Smooth muscle cell (in vitro differentiated cells): ENCODE measurements around the gene CADM2. TPM values are rescaled to one million over a fixed set of nuclear protein-coding genes. Genes with fewer than 3 reads are reported as not detected.

Experiments
- DNase-seq: peaks from one replicate; lab custom pipeline; 2025; ENCODE audit not compliant: unreplicated experiment; lab: John Stamatoyannopoulos, UW
- H2AFZ ChIP-seq: fragments of 200-600 bp; sonication (generic); 2 replicates; pipeline ENCODE4 v1.6.0; 2016; ENCODE audit warnings: antibody characterized with exemption, low read depth, mild to moderate bottlenecking
- H3F3A ChIP-seq: fragments of 200-600 bp; sonication (generic); 2 replicates; pipeline ENCODE4 v1.6.0; 2017; ENCODE audit warnings: antibody characterized with exemption, low read depth
- H3K27ac ChIP-seq: fragments of 200-600 bp; sonication (generic); 2 replicates; pipeline ENCODE4 v1.5.1; 2016; ENCODE audit warnings: low read depth, mild to moderate bottlenecking
- H3K27me3 ChIP-seq: fragments of 200-600 bp; sonication (generic); 2 replicates; pipeline ENCODE4 v1.6.1; 2016; ENCODE audit warnings: low read depth, mild to moderate bottlenecking
- H3K36me3 ChIP-seq: fragments of 200-600 bp; sonication (generic); 2 replicates; pipeline ENCODE4 v1.5.1; 2016; ENCODE audit warnings: low read depth
- H3K4me1 ChIP-seq: fragments of 200-600 bp; sonication (generic); 2 replicates; pipeline ENCODE4 v1.5.1; 2016; ENCODE audit warnings: low read depth
- H3K4me2 ChIP-seq: fragments of 200-600 bp; sonication (generic); 2 replicates; pipeline ENCODE4 v1.6.0; 2016; ENCODE audit warnings: mild to moderate bottlenecking
- H3K4me3 ChIP-seq: fragments of 200-600 bp; sonication (generic); 2 replicates; pipeline ENCODE4 v1.5.1; 2016; ENCODE audit warnings: mild to moderate bottlenecking
- H3K79me2 ChIP-seq: fragments of 200-600 bp; sonication (generic); 2 replicates; pipeline ENCODE4 v1.6.0; 2016; ENCODE audit warnings: low read depth, mild to moderate bottlenecking
- H3K9ac ChIP-seq: fragments of 200-600 bp; sonication (generic); 2 replicates; pipeline ENCODE4 v1.6.0; 2016; ENCODE audit warnings: low read depth
- H3K9me3 ChIP-seq: fragments of 200-600 bp; sonication (generic); replicated peaks from 2 replicates; pipeline ENCODE4 v1.5.1; 2016; ENCODE audit warnings: low read depth
- H4K20me1 ChIP-seq: fragments of 200-600 bp; sonication (generic); 2 replicates; pipeline ENCODE4 v1.6.0; 2016; ENCODE audit warnings: low read depth
- CTCF ChIP-seq: fragments of 200-600 bp; sonication (generic); IDR thresholded peaks from 2 replicates; pipeline ENCODE4 v1.5.1; 2017; ENCODE audit warnings: borderline replicate concordance, mild to moderate bottlenecking, antibody characterized with exemption; ENCODE audit not compliant: insufficient read depth, poor library complexity, severe bottlenecking
- WGBS: methylation state at CpG from one replicate; pipeline ENCODE4 v1.1.7; 2016; ENCODE audit warnings: low lambda C conversion rate; 5-methylcytosine and 5-hydroxymethylcytosine counted together
- polyA plus RNA-seq: library from polyadenylated mRNA; unstranded; fragments of >200 nt; fragmentation: Nextera tagmentation; extraction: Ambion mirVana; gene quantifications from 2 replicates; pipeline ENCODE4 v1.2.1, GENCODE V29; 2016
- total RNA-seq: library from RNA; depleted of rRNA; stranded (reverse); fragments of >200 nt; gene quantifications from 2 replicates; pipeline ENCODE4 v1.2.3, GENCODE V29; 2014

Gene CADM2
- total and polyA plus RNA-seq, 2 experiments from 2014 or later: 0.13 TPM; not detected in 1

GRCh38 chr3:85185495-85185894 is 226.7 kb downstream of the CADM2 start:
- Histone ChIP-seq H3K4me1 (no peaks in the 10 kb centered on the region), H3K27me3 (no peaks in the 10 kb centered on the region), H3K9me3 (no peaks in the 10 kb centered on the region), H3K4me3 (no peak overlapping the region), H3K4me2 (no peak overlapping the region), H2AFZ (no peak overlapping the region), H3K79me2 (no peaks in the 10 kb centered on the region), H4K20me1 (no peaks in the 10 kb centered on the region), H3K27ac (no peak overlapping the region), H3F3A (no peaks in the 10 kb centered on the region), H3K9ac (no peak overlapping the region), H3K36me3 (no peaks in the 10 kb centered on the region)
- TF ChIP-seq CTCF: no peak
- WGBS: 85% methylated on average over 1 of the region's 1 CpG
- DNase-seq: no peak

GRCh38 chr3:85189731-85190130 is 230.9 kb downstream of the CADM2 start:
- Histone ChIP-seq H3K9ac (no peak overlapping the region), H3K27ac (no peak overlapping the region), H3F3A (no peaks in the 10 kb centered on the region), H3K27me3 (no peaks in the 10 kb centered on the region), H4K20me1 (no peaks in the 10 kb centered on the region), H3K4me1 (no peaks in the 10 kb centered on the region), H2AFZ (no peak overlapping the region), H3K36me3 (no peaks in the 10 kb centered on the region), H3K4me2 (no peak overlapping the region), H3K9me3 (no peaks in the 10 kb centered on the region), H3K79me2 (no peaks in the 10 kb centered on the region), H3K4me3 (no peak overlapping the region)
- DNase-seq: no peak
- no peak for TF ChIP-seq CTCF
- 93% methylated on average over 3 of the region's 3 CpGs for WGBS

- Histone ChIP-seq H3K27me3 (no peaks in the 10 kb centered on the region), H3K9me3 (no peaks in the 10 kb centered on the region), H3K27ac (no peak overlapping the region), H3K4me1 (no peaks in the 10 kb centered on the region), H3F3A (no peaks in the 10 kb centered on the region), H3K36me3 (no peaks in the 10 kb centered on the region), H3K4me2 (no peak overlapping the region), H3K9ac (no peak overlapping the region), H4K20me1 (no peaks in the 10 kb centered on the region), H3K79me2 (no peaks in the 10 kb centered on the region), H2AFZ (no peak overlapping the region), H3K4me3 (no peak overlapping the region)
- no peak for TF ChIP-seq CTCF
- DNase-seq: no peak
- WGBS: 88% methylated on average over 2 of the region's 2 CpGs
Observed at GRCh38 chr3:85193565-85193964, 234.8 kb downstream of the CADM2 start.

GRCh38 chr3:85208650-85209049 is 249.9 kb downstream of the CADM2 start:
- H3K79me2 ChIP-seq: no peaks in the 10 kb centered on the region
- H3K4me2 ChIP-seq: no peak overlapping the region
- no peak for DNase-seq
- no peaks in the 10 kb centered on the region for H3F3A ChIP-seq
- no peak overlapping the region for H3K27ac ChIP-seq
- 76% methylated on average over 1 of the region's 1 CpG for whole genome bisulfite sequencing
- no peaks in the 10 kb centered on the region for H3K4me1 ChIP-seq
- H3K27me3 ChIP-seq: no peaks in the 10 kb centered on the region
- no peaks in the 10 kb centered on the region for H3K36me3 ChIP-seq
- no peak for TF ChIP-seq CTCF
- H3K9me3 ChIP-seq: no peaks in the 10 kb centered on the region
- no peak overlapping the region for H2AFZ ChIP-seq
- no peaks in the 10 kb centered on the region for H4K20me1 ChIP-seq
- no peak overlapping the region for H3K9ac ChIP-seq
- H3K4me3 ChIP-seq: no peak overlapping the region
